H7 (cell line): ENCODE results near the gene CASZ1. TPM values are rescaled to one million over a fixed set of nuclear protein-coding genes. Genes with fewer than 3 reads are reported as not detected.

Experiments used
- DNase-seq: peaks from one replicate; pipeline ENCODE4 v3.0.0; 2012
- H3K27me3 ChIP-seq: 2 replicates; pipeline ENCODE4 v1.6.0; 2011; ENCODE audit warnings: mild to moderate bottlenecking, low read length; ENCODE audit not compliant: control insufficient read depth, insufficient read depth
- H3K36me3 ChIP-seq: replicated peaks from 2 replicates; pipeline ENCODE4 v1.5.1; 2011; ENCODE audit warnings: low read length; ENCODE audit not compliant: control insufficient read depth, insufficient read depth
- H3K4me3 ChIP-seq: 2 replicates; pipeline ENCODE4 v1.5.1; 2011; ENCODE audit warnings: low read depth, mild to moderate bottlenecking, control low read depth, low read length, moderate library complexity; ENCODE audit not compliant: insufficient read depth
- total RNA-seq: library from RNA; depleted of rRNA; stranded (reverse); fragments of >200 nt; shearing (Covaris generic); gene quantifications from 2 replicates; pipeline ENCODE4 v1.2.3, GENCODE V29; 2014

The CASZ1 gene
- total RNA-seq, 1 experiment from 2014 or later, result 5.0 TPM

- no peak for DNase-seq
- Histone ChIP-seq H3K36me3 (no peaks in the 10 kb centered on the region), H3K27me3 (peaks cover 15% of the 10 kb centered on the region; the same call in 1 of the 2 replicates), H3K4me3 (no peak overlapping the region)
Measured at GRCh38 chr1:10640843-10641553, 155.4 kb downstream of the CASZ1 start.

- peak; percentile 92 for DNase-seq
- no peak overlapping the region; the same call in 1 of the 2 replicates for H3K4me3 ChIP-seq
Measured at GRCh38 chr1:10639775-10640578, 156.5 kb downstream of the CASZ1 start.

GRCh38 chr1:10639011-10639774 is 157.3 kb downstream of the CASZ1 start:
- DNase-seq, result peak; percentile 93

More at GRCh38 chr1:10639775-10640578, 156.5 kb downstream of the CASZ1 start:
- Histone ChIP-seq H3K36me3 (no peaks in the 10 kb centered on the region), H3K27me3 (peaks cover 15% of the 10 kb centered on the region; the same call in 1 of the 2 replicates)

GRCh38 chr1:10638559-10639005 is 157.9 kb downstream of the CASZ1 start:
- Histone ChIP-seq H3K4me3 (peak overlapping the region; percentile 30; the same call in 1 of the 2 replicates), H3K27me3 (peaks cover 15% of the 10 kb centered on the region; the same call in 1 of the 2 replicates), H3K36me3 (no peaks in the 10 kb centered on the region)
- peak; percentile 90 for DNase-seq

More at GRCh38 chr1:10639011-10639774, 157.3 kb downstream of the CASZ1 start:
- peak overlapping the region; percentile 28; the same call in 1 of the 2 replicates for H3K4me3 ChIP-seq
- peaks cover 15% of the 10 kb centered on the region; the same call in 1 of the 2 replicates for H3K27me3 ChIP-seq
- H3K36me3 ChIP-seq, result no peaks in the 10 kb centered on the region

GRCh38 chr1:10637834-10638558 is 158.4 kb downstream of the CASZ1 start:
- H3K4me3 ChIP-seq, result peak overlapping the region; percentile 30; the same call in 1 of the 2 replicates
- DNase-seq, result no peak
- peaks cover 15% of the 10 kb centered on the region; the same call in 1 of the 2 replicates for H3K27me3 ChIP-seq
- no peaks in the 10 kb centered on the region for H3K36me3 ChIP-seq

GRCh38 chr1:10637400-10637799 is 159.0 kb downstream of the CASZ1 start:
- Histone ChIP-seq H3K36me3 (no peaks in the 10 kb centered on the region), H3K27me3 (peaks cover 15% of the 10 kb centered on the region; the same call in 1 of the 2 replicates), H3K4me3 (no peak overlapping the region)
- DNase-seq, result peak; percentile 75

- DNase-seq, result peak; percentile 78
- Histone ChIP-seq H3K36me3 (no peaks in the 10 kb centered on the region), H3K27me3 (peaks cover 15% of the 10 kb centered on the region; the same call in 1 of the 2 replicates), H3K4me3 (no peak overlapping the region)
Measured at GRCh38 chr1:10635992-10636391, 160.5 kb downstream of the CASZ1 start.

GRCh38 chr1:10635085-10635896 is 161.2 kb downstream of the CASZ1 start:
- no peaks in the 10 kb centered on the region; the same call in 1 of the 2 replicates for H3K36me3 ChIP-seq
- peaks cover 15% of the 10 kb centered on the region; the same call in 1 of the 2 replicates for H3K27me3 ChIP-seq
- peak; percentile 79 for DNase-seq
- H3K4me3 ChIP-seq, result no peak overlapping the region

- H3K36me3 ChIP-seq, result no peaks in the 10 kb centered on the region; the same call in 1 of the 2 replicates
Measured at GRCh38 chr1:10634428-10635084, 161.9 kb downstream of the CASZ1 start.

GRCh38 chr1:10634075-10634427 is 162.4 kb downstream of the CASZ1 start:
- H3K27me3 ChIP-seq, result peaks cover 5% of the 10 kb centered on the region; the same call in 1 of the 2 replicates
- H3K36me3 ChIP-seq, result no peaks in the 10 kb centered on the region; the same call in 1 of the 2 replicates
- no peak overlapping the region for H3K4me3 ChIP-seq
- DNase-seq, result peak; percentile 73

More at GRCh38 chr1:10634428-10635084, 161.9 kb downstream of the CASZ1 start:
- H3K4me3 ChIP-seq, result no peak overlapping the region
- DNase-seq, result peak; percentile 87
- H3K27me3 ChIP-seq, result peaks cover 10% of the 10 kb centered on the region; the same call in 1 of the 2 replicates

GRCh38 chr1:10633416-10633815 is 163.0 kb downstream of the CASZ1 start:
- Histone ChIP-seq H3K36me3 (no peaks in the 10 kb centered on the region; the same call in 1 of the 2 replicates), H3K27me3 (peaks cover 3% of the 10 kb centered on the region; the same call in 1 of the 2 replicates), H3K4me3 (no peak overlapping the region)
- peak; percentile 65 for DNase-seq

GRCh38 chr1:10632691-10633090 is 163.8 kb downstream of the CASZ1 start:
- H3K27me3 ChIP-seq, result no peaks in the 10 kb centered on the region
- DNase-seq, result peak; percentile 87
- H3K4me3 ChIP-seq, result no peak overlapping the region
- H3K36me3 ChIP-seq, result no peaks in the 10 kb centered on the region; the same call in 1 of the 2 replicates
